B cell (primary cell): ENCODE results near the gene BOK. TPM values are rescaled to one million over a fixed set of nuclear protein-coding genes. Genes with fewer than 3 reads are reported as not detected.

Source experiments
- ATAC-seq: fragments of 200-7000 bp; cut with Tn5 transposase; one replicate; pipeline ENCODE4 v1.10.0; 2021; ENCODE audit warnings: low read depth, mild to moderate bottlenecking, moderate number of reproducible peaks, moderate library complexity
- CTCF ChIA-PET: fragments of 350-600 bp; sonication (Branson Sonifier 250); formaldehyde crosslinking; loops from one replicate; lab custom pipeline; 2021; ENCODE audit warnings: antibody characterized with exemption, inconsistent platforms; lab: Charles Lee
- POLR2A ChIA-PET: fragments of 350-600 bp; sonication (Branson Sonifier 250); formaldehyde crosslinking; loops from one replicate; lab custom pipeline; 2021; ENCODE audit warnings: antibody characterized with exemption; lab: Charles Lee
- DNase-seq: peaks from one replicate; pipeline ENCODE4 v3.0.0; 2013
- H2AFZ ChIP-seq: 2 replicates; pipeline ENCODE4 v1.6.1; 2012; ENCODE audit warnings: mild to moderate bottlenecking, low read depth, low read length; ENCODE audit not compliant: insufficient read depth, poor library complexity, severe bottlenecking
- H3K27ac ChIP-seq, 2 donors: 1 replicate in 1 of 2; 2 replicates in 1 of 2; pipeline ENCODE4 v1.5.1; 2012 to 2013; ENCODE audit warnings: low read length in 2 of 2, mild to moderate bottlenecking in 2 of 2, moderate library complexity in 1 of 2
- H3K27me3 ChIP-seq, 4 experiments: fragments of 200-600 bp in 1 of 4; sonication (generic) in 1 of 4; replicated peaks in 1 of 4; 1 replicate in 2 of 4; 2 replicates in 2 of 4; pipeline versions ENCODE4 v1.6.1 to v1.7.0; 2013 to 2016; ENCODE audit warnings: low read length in 3 of 4, mild to moderate bottlenecking in 2 of 4, mixed read lengths in 1 of 4, moderate library complexity in 1 of 4; ENCODE audit not compliant: insufficient read depth in 4 of 4, control insufficient read depth in 3 of 4; ENCODE audit errors: control extremely low read depth in 1 of 4
- H3K36me3 ChIP-seq, 2 experiments: replicated peaks in 1 of 2; 1 replicate in 1 of 2; 2 replicates in 1 of 2; pipeline versions ENCODE4 v1.6.1 to v1.7.1; 2013; ENCODE audit warnings: low read length in 1 of 2; ENCODE audit not compliant: insufficient read depth in 2 of 2, control insufficient read depth in 1 of 2; ENCODE audit errors: control extremely low read depth in 1 of 2, extremely low read depth in 1 of 2
- H3K4me1 ChIP-seq, 2 donors: fragments of 200-600 bp in 1 of 2; sonication (generic) in 1 of 2; 1 replicate in 1 of 2; 2 replicates in 1 of 2; pipeline versions ENCODE4 v1.5.1 to v1.6.1; 2013 to 2017; ENCODE audit warnings: low read length in 2 of 2; ENCODE audit not compliant: control insufficient read depth in 2 of 2, insufficient read depth in 2 of 2
- H3K4me2 ChIP-seq: replicated peaks from 2 replicates; pipeline ENCODE3; 2012; ENCODE audit warnings: mild to moderate bottlenecking, low read depth, low read length; ENCODE audit not compliant: poor library complexity, severe bottlenecking
- H3K4me3 ChIP-seq, 5 experiments: fragments of 200-600 bp in 1 of 5; sonication (generic) in 1 of 5; 1 replicate in 3 of 5; 2 replicates in 2 of 5; pipeline versions ENCODE4 v1.5.1 to v1.7.0; 2011 to 2016; ENCODE audit warnings: low read length in 4 of 5, mild to moderate bottlenecking in 4 of 5, low read depth in 2 of 5, control low read depth in 1 of 5, moderate library complexity in 1 of 5; ENCODE audit not compliant: insufficient read depth in 1 of 5; ENCODE audit errors: control extremely low read depth in 1 of 5, extremely low read depth in 1 of 5
- H3K79me2 ChIP-seq: fragments of 200-600 bp; sonication (generic); one replicate; pipeline ENCODE4 v1.6.0; 2016; ENCODE audit warnings: low read length; ENCODE audit not compliant: control insufficient read depth, insufficient read depth
- H3K9ac ChIP-seq: fragments of 200-600 bp; sonication (generic); 2 replicates; pipeline ENCODE4 v1.6.1; 2017; ENCODE audit warnings: mild to moderate bottlenecking, low read length, moderate library complexity
- H3K9me3 ChIP-seq, 3 donors: one replicate each; pipeline versions ENCODE4 v1.6.1 to v1.7.1; 2013; ENCODE audit warnings: low read length in 2 of 3; ENCODE audit not compliant: control insufficient read depth in 2 of 3, insufficient read depth in 1 of 3; ENCODE audit errors: control extremely low read depth in 1 of 3
- H4K20me1 ChIP-seq: 2 replicates; pipeline ENCODE4 v1.6.0; 2012; ENCODE audit warnings: mild to moderate bottlenecking, low read length; ENCODE audit not compliant: insufficient read depth, control insufficient read depth, poor library complexity, severe bottlenecking
- H3K27ac Mint-ChIP-seq: one replicate; pipeline ENCODE4 v1.8.0; 2021; ENCODE audit warnings: mixed read lengths
- H3K27me3 Mint-ChIP-seq: one replicate; pipeline ENCODE4 v1.8.0; 2021; ENCODE audit warnings: mixed read lengths
- H3K4me1 Mint-ChIP-seq: one replicate; pipeline ENCODE4 v1.8.0; 2021; ENCODE audit warnings: mixed read lengths
- H3K4me3 Mint-ChIP-seq: one replicate; pipeline ENCODE4 v1.8.0; 2021; ENCODE audit warnings: mixed read lengths
- H3K9me3 Mint-ChIP-seq: one replicate; pipeline ENCODE4 v1.8.0; 2022; ENCODE audit warnings: mixed read lengths; ENCODE audit not compliant: insufficient read depth
- CTCF ChIP-seq: fragments of 200-600 bp; IDR thresholded peaks from one replicate; pipeline ENCODE4 v1.8.0; 2022; ENCODE audit warnings: antibody characterized with exemption, mild to moderate bottlenecking
- EZH2 ChIP-seq: IDR thresholded peaks from 2 replicates; pipeline ENCODE4 v1.6.1; 2012; ENCODE audit warnings: borderline replicate concordance, low read depth, mild to moderate bottlenecking, moderate library complexity, low read length; ENCODE audit not compliant: insufficient read depth, poor library complexity, severe bottlenecking
- WGBS: methylation state at CpG from one replicate; pipeline ENCODE4 v1.1.5; 2013; ENCODE audit warnings: missing lambda C conversion rate; ENCODE audit not compliant: insufficient coverage; 5-methylcytosine and 5-hydroxymethylcytosine counted together
- intact Hi-C: fragments of 100-400 bp; cut with micrococcal nuclease; formaldehyde crosslinking; loops from one replicate; pipeline ENCODE4 v1.10.0; 2022
- polyA plus RNA-seq: library from polyadenylated mRNA; depleted of rRNA; stranded (reverse); fragments of >200 nt; gene quantifications from 2 replicates; pipeline ENCODE4 v1.2.3, GENCODE V29; 2012
- total RNA-seq, 2 donors: library from RNA; stranded (reverse); fragments of 120-200 nt in 1 of 2; gene quantifications; 1 replicate in 1 of 2; 2 replicates in 1 of 2; pipeline versions ENCODE4 v1.2.3 to v1.2.4, GENCODE V29; 2013 to 2022

BOK gene
- total and polyA plus RNA-seq, 2 donors (not counting 1 experiment from before 2014, with no cell fraction given) = 0.10 to 0.22 TPM

DNA sequence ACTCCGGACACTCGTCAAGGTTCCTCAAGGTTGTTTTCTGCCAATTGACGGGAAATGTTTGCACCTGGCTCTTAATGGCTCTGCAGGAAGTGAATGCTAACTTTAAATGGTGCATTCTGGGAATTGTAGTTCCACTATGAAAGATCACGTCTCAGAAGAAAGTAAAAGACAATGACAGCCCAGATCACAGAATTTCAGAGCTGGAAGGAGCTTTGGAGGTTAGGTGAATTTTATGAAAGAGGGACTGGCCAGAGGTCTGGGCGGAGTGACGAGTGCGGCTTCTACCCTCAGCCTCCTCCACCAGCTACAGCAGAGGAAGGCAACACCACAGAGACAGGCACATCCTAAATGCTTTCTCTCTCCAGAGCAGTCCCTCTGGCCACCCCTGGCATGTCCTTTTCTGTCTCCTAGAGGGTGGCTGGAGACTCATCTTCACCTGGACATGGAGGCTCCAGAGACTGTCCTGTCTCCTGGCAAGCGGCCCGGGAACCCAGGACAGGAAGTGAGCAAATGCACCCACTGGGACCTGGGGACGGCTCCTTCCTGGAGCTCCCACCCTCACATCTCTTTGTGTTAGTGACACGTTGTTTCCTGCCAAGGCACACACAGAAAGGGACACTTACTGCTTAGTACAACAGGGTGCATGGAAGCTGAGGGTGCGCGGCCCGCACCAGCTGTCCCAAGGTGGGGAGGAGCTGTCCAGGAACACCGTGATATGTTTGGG, 59.0 kb downstream of the BOK start:
- ChIA-PET CTCF (interaction anchor here (0.6 to 1.1 kb wide), 6 partner anchors 16 to 257 kb away, joined by 3 read pairs; partner anchors contain the start of genes ATG4B and THAP4), POLR2A (no interaction called here)
- ATAC-seq (peak; percentile 77), DNase-seq (peak; percentile 76)
- Histone ChIP-seq H3K4me1 (peaks cover 15 to 18% of the 10 kb centered on the region in 2 donors), H3K9ac (peak overlapping the region; percentile 64), H3K4me3 (peak overlapping the region; percentile 43 to 74 (median 55)), H3K79me2 (peaks cover 80% of the 10 kb centered on the region), H2AFZ (peak overlapping the region; percentile 70), H3K27ac (peak overlapping the region; percentile 30 to 64), H3K9me3 (no peaks in the 10 kb centered on the region), H4K20me1 (no peaks in the 10 kb centered on the region), H3K27me3 (no peaks in the 10 kb centered on the region), H3K4me2 (peak overlapping the region; percentile 78), H3K36me3 (no peaks in the 10 kb centered on the region)
- TF ChIP-seq CTCF (no peak), EZH2 (no peak)
- Mint-ChIP-seq H3K27ac (peak overlapping the region; percentile 76), H3K27me3 (no peaks in the 10 kb centered on the region), H3K9me3 (no peaks in the 10 kb centered on the region), H3K4me1 (peaks cover 22% of the 10 kb centered on the region), H3K4me3 (peak overlapping the region; percentile 84)
- intact Hi-C loops = loop anchor here (1.0 kb wide), 2 partner anchors 20 to 109 kb away; partner anchors contain the start of genes ATG4B, STK25 and THAP4
- WGBS = 21% methylated on average over 7 of the region's 15 CpGs

DNA sequence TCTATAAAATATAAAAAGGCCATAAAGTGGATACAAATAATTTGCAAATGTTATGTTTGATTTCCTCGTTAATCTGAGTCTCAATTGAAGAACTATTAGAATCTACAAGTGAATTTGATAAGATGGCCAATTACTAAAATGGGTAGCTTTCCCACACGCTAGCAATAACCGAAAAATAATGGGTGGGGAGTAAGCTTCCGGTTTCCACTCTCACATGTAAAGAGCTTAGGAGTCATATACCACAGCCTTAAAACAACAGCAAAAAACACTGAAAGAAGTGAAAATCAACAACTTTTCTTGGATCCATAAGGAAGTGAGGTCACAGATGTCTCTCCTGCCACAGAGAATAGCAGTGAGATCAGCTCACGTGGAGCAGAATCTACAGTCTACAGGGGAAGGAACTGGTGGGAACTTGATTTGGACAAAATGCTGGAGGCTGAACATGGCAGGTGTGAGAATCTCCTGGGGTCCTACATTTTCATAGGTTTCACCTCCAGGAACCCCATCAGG, 59.8 kb downstream of the BOK start:
- no peak for ATAC-seq
- Histone ChIP-seq H3K9ac (no peak overlapping the region), H3K27me3 (no peaks in the 10 kb centered on the region), H2AFZ (no peak overlapping the region), H3K9me3 (no peaks in the 10 kb centered on the region), H3K79me2 (peaks cover 84% of the 10 kb centered on the region), H3K4me2 (peak overlapping the region; percentile 78), H4K20me1 (no peaks in the 10 kb centered on the region), H3K4me1 (peaks cover 15 to 18% of the 10 kb centered on the region in 2 donors), H3K27ac (no peak overlapping the region), H3K36me3 (no peaks in the 10 kb centered on the region), H3K4me3 (no peak overlapping the region)
- WGBS = 100% methylated on average over 1 of the region's 5 CpGs
- TF ChIP-seq CTCF (no peak), EZH2 (no peak)
- Mint-ChIP-seq H3K9me3 (no peaks in the 10 kb centered on the region), H3K4me1 (peaks cover 22% of the 10 kb centered on the region), H3K27me3 (no peaks in the 10 kb centered on the region), H3K4me3 (peak overlapping the region; percentile 24), H3K27ac (no peak overlapping the region)
- DNase-seq = no peak
- POLR2A ChIA-PET = no interaction called here
- intact Hi-C loops = no loop called here
- CTCF ChIA-PET = interaction anchor here (0.6 to 1.1 kb wide), 6 partner anchors 16 to 402 kb away, joined by 3 read pairs; no protein-coding TSS in a partner anchor
